ENCODE data around the gene SLC7A7.

SLC7A7 gene

GRCh38 chr14:22847661-22848341, 32.6 kb upstream of the SLC7A7 start:
- TF ChIP-seq ZNF274 (IDR thresholded peaks at IDR 0.05; ENCODE audit: low read depth, low read length), result no peak
- H3K4me3 ChIP-seq (ENCODE audit: low read length), result no peak overlapping the region

GRCh38 chr14:22846811-22847307, 31.6 kb upstream of the SLC7A7 start:
- no peak overlapping the region for H3K4me3 ChIP-seq (ENCODE audit: low read length)
- no peak for TF ChIP-seq ZNF274 (IDR thresholded peaks at IDR 0.05; ENCODE audit: low read depth, low read length)

GRCh38 chr14:22845821-22846625, 30.8 kb upstream of the SLC7A7 start:
- no peak for TF ChIP-seq ZNF274 (IDR thresholded peaks at IDR 0.05; ENCODE audit: low read depth, low read length)
- H3K4me3 ChIP-seq (ENCODE audit: low read length), result no peak overlapping the region

- no peak overlapping the region for H3K4me3 ChIP-seq (ENCODE audit: low read length)
- TF ChIP-seq ZNF274 (IDR thresholded peaks at IDR 0.05; ENCODE audit: low read depth, low read length), result no peak
Observed at GRCh38 chr14:22845103-22845394, 29.8 kb upstream of the SLC7A7 start.

- H3K4me3 ChIP-seq (ENCODE audit: low read length), result no peak overlapping the region
- TF ChIP-seq ZNF274 (IDR thresholded peaks at IDR 0.05; ENCODE audit: low read depth, low read length), result no peak
Observed at GRCh38 chr14:22844221-22845102, 29.2 kb upstream of the SLC7A7 start.

GRCh38 chr14:22843123-22843925, 28.1 kb upstream of the SLC7A7 start:
- TF ChIP-seq ZNF274 (IDR thresholded peaks at IDR 0.05; ENCODE audit: low read depth, low read length), result no peak

GRCh38 chr14:22842211-22843122, 27.2 kb upstream of the SLC7A7 start:
- no peak for TF ChIP-seq ZNF274 (IDR thresholded peaks at IDR 0.05; ENCODE audit: low read depth, low read length)
- H3K4me3 ChIP-seq (ENCODE audit: low read length), result no peak overlapping the region

More at GRCh38 chr14:22843123-22843925, 28.1 kb upstream of the SLC7A7 start:
- no peak overlapping the region for H3K4me3 ChIP-seq (ENCODE audit: low read length)

GRCh38 chr14:22841769-22842168, 26.5 kb upstream of the SLC7A7 start:
- H3K4me3 ChIP-seq (ENCODE audit: low read length), result no peak overlapping the region
- no peak for TF ChIP-seq ZNF274 (IDR thresholded peaks at IDR 0.05; ENCODE audit: low read depth, low read length)

- TF ChIP-seq ZNF274 (IDR thresholded peaks at IDR 0.05; ENCODE audit: low read depth, low read length), result no peak
Observed at GRCh38 chr14:22841311-22841710, 26.1 kb upstream of the SLC7A7 start.

GRCh38 chr14:22839159-22839779, 24.0 kb upstream of the SLC7A7 start:
- TF ChIP-seq ZNF274 (IDR thresholded peaks at IDR 0.05; ENCODE audit: low read depth, low read length), result no peak
- no peak overlapping the region for H3K4me3 ChIP-seq (ENCODE audit: low read length)

More at GRCh38 chr14:22841311-22841710, 26.1 kb upstream of the SLC7A7 start:
- H3K4me3 ChIP-seq (ENCODE audit: low read length), result no peak overlapping the region

- no peak for TF ChIP-seq ZNF274 (IDR thresholded peaks at IDR 0.05; ENCODE audit: low read depth, low read length)
- H3K4me3 ChIP-seq (ENCODE audit: low read length), result no peak overlapping the region
Observed at GRCh38 chr14:22838631-22839041, 23.4 kb upstream of the SLC7A7 start.

Measured in GM08714 (cell line).